Activated CD8-positive, alpha-beta T cell treated with anti-CD3 and anti-CD28 coated beads, Interleukin-2, amount 10 ng/mL, durations not matched to agents 7 days and 5 days (primary cell): Measurements from ENCODE around the gene SPATA31E1. TPM values are rescaled to one million over a fixed set of nuclear protein-coding genes. Genes with fewer than 3 reads are reported as not detected.
"Not testable (repeated sequence)": the region's sequence is repeated elsewhere in the genome, so short reads cannot be mapped to it uniquely, and the experiment has no call there.

Experiments used
- ATAC-seq: fragments of 150-1000 bp; cut with Tn5 transposase; one replicate; pipeline ENCODE4 v1.10.0; 2021; ENCODE audit warnings: moderate library complexity
- CTCF ChIA-PET: fragments of 350-600 bp; sonication (Branson Sonifier 250); formaldehyde crosslinking; loops from one replicate; lab custom pipeline; 2021; ENCODE audit warnings: antibody characterized with exemption; lab: Charles Lee
- POLR2A ChIA-PET: fragments of 350-600 bp; sonication (Branson Sonifier 250); formaldehyde crosslinking; loops from one replicate; lab custom pipeline; 2021; ENCODE audit warnings: antibody characterized with exemption; lab: Charles Lee
- DNase-seq: peaks from one replicate; pipeline ENCODE4 v3.0.0-alpha.2; 2020
- H3K27ac Mint-ChIP-seq: one replicate; pipeline ENCODE4 v1.8.0; 2021; ENCODE audit warnings: mild to moderate bottlenecking, mixed read lengths
- H3K27me3 Mint-ChIP-seq: one replicate; pipeline ENCODE4 v1.8.0; 2021; ENCODE audit warnings: low read depth, mixed read lengths
- H3K36me3 Mint-ChIP-seq: one replicate; pipeline ENCODE4 v1.8.0; 2021; ENCODE audit warnings: low read depth, mixed read lengths
- H3K4me1 Mint-ChIP-seq: one replicate; pipeline ENCODE4 v1.8.0; 2021; ENCODE audit warnings: low read depth, mixed read lengths
- H3K4me3 Mint-ChIP-seq: one replicate; pipeline ENCODE4 v1.8.0; 2021; ENCODE audit warnings: mild to moderate bottlenecking, mixed read lengths
- H3K9me3 Mint-ChIP-seq: one replicate; pipeline ENCODE4 v1.8.0; 2022; ENCODE audit warnings: mixed read lengths; ENCODE audit not compliant: insufficient read depth
- total RNA-seq, 2 experiments: library from RNA; stranded (reverse); gene quantifications; one replicate each; pipeline ENCODE4 v1.2.3, GENCODE V29; 2021

SPATA31E1 gene
- total RNA-seq, 2 experiments from 2014 or later, result not detected

GRCh38 chr9:87921561-87921960, 38.9 kb downstream of the SPATA31E1 start:
- POLR2A ChIA-PET, H3K4me1 Mint-ChIP-seq, ATAC-seq, H3K27me3 Mint-ChIP-seq, DNase-seq, H3K4me3 Mint-ChIP-seq, CTCF ChIA-PET, H3K36me3 Mint-ChIP-seq, H3K27ac Mint-ChIP-seq, H3K9me3 Mint-ChIP-seq: not testable (repeated sequence)

- H3K27ac Mint-ChIP-seq, H3K27me3 Mint-ChIP-seq, POLR2A ChIA-PET, H3K4me1 Mint-ChIP-seq, H3K9me3 Mint-ChIP-seq, CTCF ChIA-PET, H3K36me3 Mint-ChIP-seq, H3K4me3 Mint-ChIP-seq, ATAC-seq: not testable (repeated sequence)
- peak; percentile 45 for DNase-seq
These were observed 40.3 kb downstream of the SPATA31E1 start for GRCh38 chr9:87923012-87923411.

GRCh38 chr9:87924851-87925250, 42.2 kb downstream of the SPATA31E1 start:
- H3K9me3 Mint-ChIP-seq, H3K27me3 Mint-ChIP-seq, POLR2A ChIA-PET, H3K4me1 Mint-ChIP-seq, H3K27ac Mint-ChIP-seq, H3K4me3 Mint-ChIP-seq, DNase-seq, CTCF ChIA-PET, H3K36me3 Mint-ChIP-seq, ATAC-seq: not testable (repeated sequence)

GRCh38 chr9:87929152-87929551, 46.5 kb downstream of the SPATA31E1 start:
- CTCF ChIA-PET, H3K9me3 Mint-ChIP-seq, H3K27me3 Mint-ChIP-seq, H3K36me3 Mint-ChIP-seq, H3K4me3 Mint-ChIP-seq, POLR2A ChIA-PET, H3K27ac Mint-ChIP-seq, DNase-seq, ATAC-seq, H3K4me1 Mint-ChIP-seq: not testable (repeated sequence)

GRCh38 chr9:87934444-87934843, 51.8 kb downstream of the SPATA31E1 start:
- H3K4me1 Mint-ChIP-seq, CTCF ChIA-PET, H3K27me3 Mint-ChIP-seq, H3K36me3 Mint-ChIP-seq, H3K9me3 Mint-ChIP-seq, ATAC-seq, POLR2A ChIA-PET, H3K4me3 Mint-ChIP-seq, H3K27ac Mint-ChIP-seq, DNase-seq: not testable (repeated sequence)

GRCh38 chr9:87937352-87937751, 54.7 kb downstream of the SPATA31E1 start:
- POLR2A ChIA-PET, H3K36me3 Mint-ChIP-seq: not testable (repeated sequence)

GRCh38 chr9:87937918-87938317, 55.2 kb downstream of the SPATA31E1 start:
- CTCF ChIA-PET, ATAC-seq, H3K27ac Mint-ChIP-seq: not testable (repeated sequence)

More at GRCh38 chr9:87937352-87937751, 54.7 kb downstream of the SPATA31E1 start:
- H3K27me3 Mint-ChIP-seq, CTCF ChIA-PET, H3K27ac Mint-ChIP-seq, H3K9me3 Mint-ChIP-seq, H3K4me3 Mint-ChIP-seq, H3K4me1 Mint-ChIP-seq, DNase-seq, ATAC-seq: not testable (repeated sequence)

GRCh38 chr9:87938336-87938735, 55.7 kb downstream of the SPATA31E1 start:
- H3K27me3 Mint-ChIP-seq, H3K9me3 Mint-ChIP-seq, H3K4me1 Mint-ChIP-seq, H3K27ac Mint-ChIP-seq, DNase-seq, H3K36me3 Mint-ChIP-seq, POLR2A ChIA-PET, H3K4me3 Mint-ChIP-seq, CTCF ChIA-PET, ATAC-seq: not testable (repeated sequence)

More at GRCh38 chr9:87937918-87938317, 55.2 kb downstream of the SPATA31E1 start:
- H3K36me3 Mint-ChIP-seq, H3K4me3 Mint-ChIP-seq, H3K4me1 Mint-ChIP-seq, H3K27me3 Mint-ChIP-seq, H3K9me3 Mint-ChIP-seq, POLR2A ChIA-PET, DNase-seq: not testable (repeated sequence)

Other genes with a start within 250 kb of the SPATA31E1 start
- gene CTSL, start 156.8 kb upstream of the SPATA31E1 start, total RNA-seq, result not detected
- gene SPATA31C1, start 35.1 kb downstream of the SPATA31E1 start, total RNA-seq, result not detected
- gene CDK20, start 91.7 kb downstream of the SPATA31E1 start, total RNA-seq, result under 1 TPM; 0.76 to 0.79 TPM